ENCODE results near the gene ERGIC1.
"Not testable (repeated sequence)": the region's sequence is repeated elsewhere in the genome, so short reads cannot be mapped to it uniquely, and the experiment has no call there.

ERGIC1 gene

GRCh38 chr5:172853355-172853975, 19.4 kb downstream of the ERGIC1 start:
- DNase-seq (ENCODE audit: insufficient read length, low spot score) (no peak), FAIRE-seq (no peak)
- TF ChIP-seq POLR2A (IDR thresholded peaks at IDR 0.05; ENCODE audit: low read depth, low read length): no peak

GRCh38 chr5:172854451-172854871, 20.4 kb downstream of the ERGIC1 start:
- TF ChIP-seq POLR2A (IDR thresholded peaks at IDR 0.05; ENCODE audit: low read depth, low read length): no peak
- FAIRE-seq: no peak
- no peak for DNase-seq (ENCODE audit: insufficient read length, low spot score)

DNA sequence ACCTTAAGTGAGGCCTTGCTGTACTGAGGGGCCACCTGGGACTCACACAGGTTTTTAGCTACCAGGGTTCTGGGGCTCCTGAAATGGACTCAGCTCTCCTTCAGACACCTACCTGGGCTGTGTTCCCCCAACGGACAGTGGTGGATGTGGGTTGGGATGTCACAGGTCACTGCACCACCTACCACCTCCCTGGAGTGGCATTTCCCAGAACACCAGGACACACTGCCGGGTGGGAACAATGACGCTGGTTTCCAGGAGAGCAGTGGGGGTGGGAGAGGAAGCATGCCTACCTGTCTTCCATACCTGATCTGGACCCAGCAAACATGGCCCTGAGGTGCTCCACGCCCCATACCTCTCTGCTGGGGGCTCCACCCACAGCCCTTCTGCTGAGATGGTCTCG, 20.9 kb downstream of the ERGIC1 start:
- FAIRE-seq (no peak), DNase-seq (ENCODE audit: insufficient read length, low spot score) (no peak)
- TF ChIP-seq POLR2A (IDR thresholded peaks at IDR 0.05; ENCODE audit: low read depth, low read length): no peak

- DNase-seq (ENCODE audit: insufficient read length, low spot score) (no peak), FAIRE-seq (no peak)
- no peak for TF ChIP-seq POLR2A (IDR thresholded peaks at IDR 0.05; ENCODE audit: low read depth, low read length)
Measured at GRCh38 chr5:172855597-172856292, 21.7 kb downstream of the ERGIC1 start.

- no peak for TF ChIP-seq POLR2A (IDR thresholded peaks at IDR 0.05; ENCODE audit: low read depth, low read length)
- FAIRE-seq: no peak
- no peak for DNase-seq (ENCODE audit: insufficient read length, low spot score)
Measured at GRCh38 chr5:172856336-172856735, 22.3 kb downstream of the ERGIC1 start.

GRCh38 chr5:172857982-172858381, 23.9 kb downstream of the ERGIC1 start:
- TF ChIP-seq POLR2A (IDR thresholded peaks at IDR 0.05; ENCODE audit: low read depth, low read length): no peak
- no peak for FAIRE-seq
- no peak for DNase-seq (ENCODE audit: insufficient read length, low spot score)

DNA sequence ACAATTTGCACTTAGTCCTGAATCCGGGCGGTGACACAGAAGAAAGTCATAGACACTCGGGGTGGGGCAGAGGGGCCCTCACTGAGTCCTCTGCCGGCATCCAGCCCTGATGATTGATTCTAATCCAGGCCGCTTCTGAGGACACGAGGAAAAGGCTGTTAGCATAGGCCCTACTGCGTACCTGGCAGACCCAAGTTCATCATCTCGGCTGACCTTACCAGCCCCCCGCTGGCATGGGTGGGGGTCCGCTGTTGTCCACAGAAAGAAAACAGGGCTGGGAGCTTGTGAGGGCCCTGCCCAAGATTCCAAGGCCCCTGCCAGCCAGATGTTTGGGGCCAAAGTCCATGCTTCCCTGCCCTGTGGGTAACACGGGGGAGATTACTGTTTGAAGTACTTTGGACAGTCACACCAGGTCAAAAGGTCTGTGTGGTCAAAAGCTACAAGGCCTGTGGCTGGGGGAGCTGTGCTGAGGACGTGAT, 24.5 kb downstream of the ERGIC1 start:
- no peak for TF ChIP-seq POLR2A (IDR thresholded peaks at IDR 0.05; ENCODE audit: low read depth, low read length)
- FAIRE-seq (no peak), DNase-seq (ENCODE audit: insufficient read length, low spot score) (peak; percentile 66)

DNA sequence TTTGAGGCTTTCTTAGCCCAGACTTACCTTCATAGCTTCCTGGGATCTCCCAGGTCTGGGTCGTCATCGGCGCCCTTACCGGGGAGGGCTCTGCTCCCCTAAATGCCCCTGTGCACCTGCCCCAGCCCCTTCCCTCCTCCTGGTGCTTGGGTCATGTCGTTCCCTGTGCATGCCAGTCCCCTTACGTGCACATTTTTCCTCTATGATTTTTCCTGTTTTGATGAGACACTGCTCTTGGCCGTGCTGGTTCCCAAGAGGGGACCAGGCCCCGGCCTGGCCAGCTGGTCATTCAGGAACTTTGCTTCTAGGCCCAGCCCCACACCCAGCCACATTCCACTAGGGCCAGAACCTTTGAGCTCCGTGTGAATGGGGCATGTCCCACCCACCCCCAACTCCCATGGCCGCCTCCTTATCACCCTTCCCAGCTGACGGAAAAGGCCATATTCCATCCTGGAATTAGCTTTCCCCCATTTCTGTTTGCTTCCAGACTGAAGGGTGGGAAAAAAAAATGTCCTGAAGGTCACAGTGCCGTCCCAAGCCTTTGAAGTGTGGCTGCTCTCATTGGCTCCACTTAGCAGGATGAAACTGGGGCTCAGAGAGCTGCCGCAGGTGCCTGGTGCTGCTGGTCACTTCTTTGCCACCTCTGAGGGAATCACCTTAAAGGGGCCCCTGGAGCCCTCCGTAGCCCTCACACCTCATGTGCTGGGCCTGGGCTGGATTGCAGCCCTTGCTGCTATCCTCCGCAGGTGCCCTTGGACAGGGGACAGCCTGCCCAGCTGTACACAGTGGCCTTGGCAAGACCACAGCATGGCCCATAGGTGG, 25.1 kb downstream of the ERGIC1 start:
- DNase-seq (ENCODE audit: insufficient read length, low spot score): peak; percentile 84
- no peak for FAIRE-seq
- no peak for TF ChIP-seq POLR2A (IDR thresholded peaks at IDR 0.05; ENCODE audit: low read depth, low read length)

DNA sequence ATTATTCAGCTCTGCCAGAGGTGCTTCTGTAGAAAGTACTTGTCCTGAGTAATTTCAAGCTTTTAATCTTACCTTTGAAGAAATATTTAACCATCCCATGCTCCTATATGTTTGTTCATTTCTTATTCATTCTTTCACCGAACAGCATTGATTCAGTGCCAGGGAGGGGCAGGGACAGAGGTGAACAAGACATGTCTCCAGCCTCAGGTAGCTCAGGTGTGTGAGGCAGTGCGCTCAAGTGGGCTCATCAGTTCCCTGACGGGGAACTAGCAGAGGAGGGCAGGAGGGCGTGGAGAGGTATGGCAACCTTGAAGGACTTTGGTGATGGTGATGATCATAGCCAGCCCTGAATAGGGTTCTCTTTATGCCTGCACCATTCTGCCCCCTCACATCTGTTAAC, 25.9 kb downstream of the ERGIC1 start:
- FAIRE-seq (no peak), DNase-seq (ENCODE audit: insufficient read length, low spot score) (no peak)
- TF ChIP-seq POLR2A (IDR thresholded peaks at IDR 0.05; ENCODE audit: low read depth, low read length): no peak

DNA sequence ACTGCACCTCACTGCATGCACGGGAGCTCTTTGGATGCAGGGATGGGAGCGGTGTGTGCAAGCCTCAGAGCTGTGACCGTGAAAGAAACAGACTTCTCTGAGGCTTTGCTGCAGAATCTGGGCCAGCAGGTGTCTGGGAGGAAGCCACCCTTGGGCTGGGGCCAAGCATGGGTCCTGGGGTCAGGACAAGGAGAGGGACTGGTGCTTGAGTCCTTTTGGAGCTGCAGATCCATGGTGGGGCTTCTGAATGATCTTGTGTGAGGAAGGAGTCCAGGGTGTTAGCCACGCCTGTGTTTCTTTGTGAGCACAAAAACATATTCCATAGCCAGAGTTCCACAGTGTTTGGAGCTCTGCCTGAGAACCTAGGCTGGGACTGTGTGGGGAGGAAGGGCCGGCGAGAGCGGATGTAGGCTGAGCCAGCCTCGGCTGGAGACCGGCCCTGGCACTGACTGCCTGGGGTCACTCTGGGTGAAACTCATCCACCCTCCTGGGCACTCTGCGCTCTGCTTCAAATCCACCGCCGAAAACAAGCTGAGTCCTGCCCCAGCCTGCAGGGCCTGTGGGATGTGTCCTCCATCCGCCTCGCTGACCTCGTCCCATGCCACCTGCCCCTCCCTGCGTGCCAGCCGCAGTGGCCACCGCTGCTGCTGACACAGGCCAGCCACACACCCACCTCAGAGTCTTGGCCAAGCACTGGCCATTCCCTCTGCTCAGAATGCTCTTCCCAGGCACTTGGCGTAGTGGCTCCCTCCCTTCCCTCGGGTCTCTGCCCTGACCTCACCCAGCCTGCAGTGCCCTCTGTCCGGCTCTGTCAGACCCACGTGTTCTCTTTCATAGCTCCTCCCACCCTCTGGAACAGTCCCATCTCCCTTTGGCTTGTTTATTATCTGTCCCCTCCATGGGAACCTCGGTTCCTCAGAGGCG, 26.7 kb downstream of the ERGIC1 start:
- no peak for FAIRE-seq
- DNase-seq (ENCODE audit: insufficient read length, low spot score): peak; percentile 50
- no peak; the same call in 1 of the 2 replicates for TF ChIP-seq POLR2A (IDR thresholded peaks at IDR 0.05; ENCODE audit: low read depth, low read length)

DNA sequence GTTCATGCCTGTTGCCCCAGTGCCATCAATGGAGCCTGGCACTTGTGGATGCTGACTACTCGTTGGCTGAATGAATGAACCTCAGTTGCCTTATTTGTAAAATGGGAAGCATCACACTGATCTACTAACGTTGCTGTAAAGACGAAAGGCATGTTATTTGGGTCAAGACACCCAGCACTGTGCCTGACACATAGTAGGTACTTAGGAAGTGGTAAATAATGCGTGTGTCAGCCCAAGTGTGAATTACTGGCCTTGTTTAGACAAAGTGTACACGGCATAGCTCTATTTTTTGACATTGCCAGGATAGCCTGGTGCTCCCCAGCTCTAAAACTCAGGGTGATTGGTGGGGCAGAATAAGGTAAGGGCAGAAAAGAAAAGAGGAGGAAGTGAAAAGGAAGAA, 27.4 kb downstream of the ERGIC1 start:
- no peak for FAIRE-seq
- no peak for TF ChIP-seq POLR2A (IDR thresholded peaks at IDR 0.05; ENCODE audit: low read depth, low read length)
- no peak for DNase-seq (ENCODE audit: insufficient read length, low spot score)

DNA sequence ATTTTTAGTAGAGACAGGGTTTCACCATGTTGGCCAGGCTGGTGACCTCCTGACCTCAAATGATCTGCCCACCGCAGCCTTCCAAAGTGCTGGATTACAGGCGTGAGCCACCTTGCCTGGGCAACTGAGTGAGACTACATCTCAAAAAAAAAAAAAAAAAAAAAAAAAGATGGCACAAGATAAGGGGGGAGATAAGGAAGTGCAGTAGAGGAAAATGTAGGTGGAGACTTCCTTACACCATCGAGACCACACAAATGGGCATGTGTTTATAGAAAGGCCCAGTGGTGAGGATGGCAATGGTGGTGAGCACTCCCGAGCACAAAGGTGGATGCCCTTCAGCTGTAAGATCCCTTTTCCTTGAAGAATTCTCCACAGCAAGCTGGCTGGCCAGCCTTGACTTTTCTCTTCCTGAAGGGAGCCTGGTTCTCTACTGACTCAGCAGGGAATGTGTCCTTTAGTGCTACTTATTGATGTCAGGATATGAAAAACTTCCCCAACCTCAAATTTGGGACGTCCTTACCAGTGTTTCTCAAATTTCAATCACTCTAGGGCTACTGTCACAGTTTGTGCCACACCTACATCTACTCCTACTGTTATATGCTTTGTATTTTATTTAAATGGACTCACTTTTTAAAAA, 28.2 kb downstream of the ERGIC1 start:
- TF ChIP-seq POLR2A (IDR thresholded peaks at IDR 0.05; ENCODE audit: low read depth, low read length): no peak
- FAIRE-seq (no peak), DNase-seq (ENCODE audit: insufficient read length, low spot score) (no peak)

- DNase-seq (ENCODE audit: insufficient read length, low spot score); FAIRE-seq: not testable (repeated sequence)
Measured at GRCh38 chr5:172864171-172864570, 30.1 kb downstream of the ERGIC1 start.

Data from H54 (cell line).